ENCODE results near the gene DMD. TPM values are rescaled to one million over a fixed set of nuclear protein-coding genes. Genes with fewer than 3 reads are reported as not detected.

The DMD gene
- total and polyA plus RNA-seq, 2 of the 8 experiments (the other 6 are each of a cell fraction or from before 2014, with no cell fraction given): 4.8 to 7.4 TPM

GRCh38 chrX:32871636-32872035 lies 339.7 kb downstream of the DMD start:
- Histone ChIP-seq H3K14ac (ENCODE audit: insufficient read length) (no peak overlapping the region), H4K8ac (ENCODE audit: extremely low read depth, insufficient read depth, low read length) (no peak overlapping the region), H3K79me2 (ENCODE audit: control insufficient read depth in 1 of 2, insufficient read depth in 2 of 2, low read length in 2 of 2) (no peaks in the 10 kb centered on the region), H3K9me3 (ENCODE audit: insufficient read depth in 2 of 2, low read depth in 1 of 2, low read length in 1 of 2) (no peaks in the 10 kb centered on the region), H4K91ac (replicated peaks; ENCODE audit: insufficient read length, low read length) (no peak overlapping the region), H2BK5ac (ENCODE audit: low read depth, low read length) (no peak overlapping the region), H2BK120ac (replicated peaks; ENCODE audit: low read depth, low read length) (no peak overlapping the region), H2AFZ (ENCODE audit: low read length) (no peak overlapping the region), H2BK12ac (ENCODE audit: low read depth, low read length) (no peak overlapping the region), H3K4me3 (ENCODE audit: extremely low read depth in 1 of 4, insufficient read depth in 2 of 4, low read depth in 3 of 4, low read length in 4 of 4) (no peak overlapping the region), H4K5ac (ENCODE audit: insufficient read length, low read depth, low read length) (no peak overlapping the region), H3K27me3 (replicated peaks in 1 of 4; ENCODE audit: control insufficient read depth in 3 of 4, extremely low read depth in 1 of 4, insufficient read depth in 3 of 4, low read length in 3 of 4) (no peaks in the 10 kb centered on the region), H3K9ac (replicated peaks in 1 of 4; ENCODE audit: extremely low read depth in 1 of 4, low read depth in 3 of 4, low read length in 3 of 4) (no peak overlapping the region), H3K56ac (replicated peaks; ENCODE audit: insufficient read length, low read depth, low read length) (no peak overlapping the region), H3K27ac (ENCODE audit: low read depth, low read length) (no peak overlapping the region), H2AK5ac (ENCODE audit: low read depth, low read length) (no peak overlapping the region), H4K20me1 (replicated peaks in 1 of 2; ENCODE audit: control insufficient read depth in 1 of 2, insufficient read depth in 2 of 2, low read length in 2 of 2) (no peaks in the 10 kb centered on the region), H2BK20ac (ENCODE audit: low read length) (no peak overlapping the region), H3K4me1 (replicated peaks in 1 of 4; ENCODE audit: control insufficient read depth in 3 of 4, insufficient read depth in 4 of 4, low read length in 3 of 4) (no peaks in the 10 kb centered on the region), H2BK15ac (ENCODE audit: low read length) (no peak overlapping the region), H3K18ac (ENCODE audit: extremely low read depth, low read length) (no peak overlapping the region), H3K79me1 (ENCODE audit: low read depth, low read length) (no peaks in the 10 kb centered on the region), H3K4me2 (ENCODE audit: insufficient read depth in 1 of 2, low read depth in 2 of 2, low read length in 2 of 2) (no peak overlapping the region), H3K23ac (ENCODE audit: insufficient read length) (no peak overlapping the region), H3K36me3 (ENCODE audit: control insufficient read depth in 2 of 4, insufficient read depth in 4 of 4, low read length in 3 of 4) (no peaks in the 10 kb centered on the region), H3K23me2 (ENCODE audit: low read depth, low read length) (no peaks in the 10 kb centered on the region), H3K4ac (replicated peaks; ENCODE audit: insufficient read length, low read depth, low read length) (no peak overlapping the region)
- ChIA-PET POLR2A (ENCODE audit: partially characterized antibody) (no interaction called here), CTCF (ENCODE audit: partially characterized antibody) (no interaction called here)
- 67% methylated on average over 3 of the region's 3 CpGs; no CpG with 5 or more reads in 1 of the 2 experiments for WGBS, 2 experiments (ENCODE audit: extremely low coverage in 1 of 2, insufficient coverage in 1 of 2, insufficient read length in 1 of 2, insufficient replicate concordance in 2 of 2, low coverage in 1 of 2, low lambda C conversion rate in 2 of 2, missing lambda C conversion rate in 1 of 2)
- FAIRE-seq (no peak), DNase-seq (ENCODE audit: low read depth in 1 of 2, low spot score in 2 of 2) (no peak)
- TF ChIP-seq SAP30 (IDR thresholded peaks at IDR 0.05; ENCODE audit: insufficient read depth, insufficient replicate concordance, low read length): no peak
- TF ChIP-seq SP1 (IDR thresholded peaks at IDR 0.05; ENCODE audit: low read depth, low read length): no peak

Data from H1 (cell line).